GM18505 (cell line): ENCODE measurements around the gene DLG2.

Experiments
- ATAC-seq: cut with Tn5 transposase; IDR thresholded peaks from one replicate; pipeline ENCODE4 v1.9.1; 2021; ENCODE audit not compliant: unreplicated experiment
- POLR2A ChIP-seq: IDR thresholded peaks from 4 replicates; pipeline ENCODE4 v1.6.1; 2011; ENCODE audit warnings: borderline replicate concordance; ENCODE audit not compliant: insufficient read depth, insufficient read length; ENCODE audit errors: extremely low read depth

DLG2 gene

GRCh38 chr11:83717537-83717936 lies 1909.6 kb downstream of the DLG2 start:
- no peak for TF ChIP-seq POLR2A
- no peak for ATAC-seq

DNA sequence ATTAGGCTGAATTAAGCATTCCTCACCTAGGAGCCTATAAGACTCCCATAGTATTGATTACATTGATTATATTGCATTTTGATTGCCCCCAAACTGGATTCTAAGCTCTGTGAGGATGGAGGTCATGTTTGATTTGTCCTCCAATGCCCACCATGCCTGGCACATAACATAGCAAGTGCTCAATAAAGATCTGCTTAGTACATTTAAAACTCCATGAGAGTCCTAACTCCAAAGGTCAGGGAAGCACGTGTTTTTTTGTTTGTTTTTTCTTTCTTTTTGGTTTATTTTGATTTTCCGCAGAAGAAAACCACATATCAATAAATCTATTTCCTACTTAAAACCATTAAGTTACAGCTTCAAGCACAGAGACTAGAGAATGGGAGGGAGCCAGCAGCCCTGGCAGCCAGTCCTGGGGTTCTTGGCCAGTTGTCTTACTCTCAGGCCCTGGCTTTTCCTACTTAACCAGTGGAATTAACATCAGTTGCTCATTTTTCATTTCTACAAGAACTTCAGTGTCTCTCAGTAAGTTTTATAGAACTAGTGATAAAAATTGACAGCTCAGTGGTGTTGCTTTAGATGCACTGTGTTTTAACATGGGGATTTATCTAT lies 1911.1 kb downstream of the DLG2 start:
- no peak for TF ChIP-seq POLR2A
- no peak for ATAC-seq

DNA sequence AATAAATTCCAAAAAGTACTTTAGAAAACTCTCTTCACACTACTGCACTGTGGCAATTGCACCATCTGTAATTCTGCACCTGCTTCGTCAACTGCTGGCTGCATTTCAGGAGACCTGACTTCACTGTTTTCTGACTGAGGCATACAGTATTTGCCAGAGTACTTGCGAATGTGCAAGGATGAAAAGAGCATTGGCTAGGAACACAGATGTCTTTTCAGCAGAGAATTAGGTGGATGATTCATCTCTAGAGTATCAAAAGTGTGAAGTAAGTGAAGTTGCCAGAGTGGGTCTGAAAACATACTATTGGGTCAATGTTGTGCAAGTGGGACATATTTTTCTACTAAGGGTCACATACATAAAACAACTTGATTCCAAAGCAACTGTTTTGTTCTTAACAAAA lies 1913.4 kb downstream of the DLG2 start:
- no peak for TF ChIP-seq POLR2A
- no peak for ATAC-seq

DNA sequence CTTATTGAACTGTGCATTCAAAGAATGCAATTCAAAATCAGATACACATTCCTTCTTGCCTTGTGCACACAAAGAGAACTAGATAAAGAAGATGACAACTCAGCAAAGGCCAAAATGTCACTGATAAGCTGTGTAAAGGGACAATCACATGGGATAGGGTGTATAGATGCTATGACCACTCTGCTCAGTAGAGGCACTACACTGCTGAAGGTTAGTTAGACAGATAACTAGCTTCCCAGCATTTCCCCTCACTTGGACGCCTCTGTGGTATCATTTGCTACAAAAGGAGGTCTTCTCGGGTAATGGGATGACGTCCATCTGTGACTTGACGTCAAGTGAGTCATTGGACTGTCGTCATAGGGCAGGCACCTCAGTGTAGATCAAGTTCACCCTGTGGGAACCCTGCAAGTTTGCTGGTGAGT lies 1916.0 kb downstream of the DLG2 start:
- ATAC-seq = no peak
- no peak for TF ChIP-seq POLR2A

GRCh38 chr11:83709434-83709833 lies 1917.7 kb downstream of the DLG2 start:
- TF ChIP-seq POLR2A = no peak
- ATAC-seq = no peak

GRCh38 chr11:83706566-83706965 lies 1920.6 kb downstream of the DLG2 start:
- ATAC-seq = no peak
- TF ChIP-seq POLR2A = no peak

- no peak for ATAC-seq
- TF ChIP-seq POLR2A = no peak
Observed at GRCh38 chr11:83702796-83703195, 1924.3 kb downstream of the DLG2 start.

DNA sequence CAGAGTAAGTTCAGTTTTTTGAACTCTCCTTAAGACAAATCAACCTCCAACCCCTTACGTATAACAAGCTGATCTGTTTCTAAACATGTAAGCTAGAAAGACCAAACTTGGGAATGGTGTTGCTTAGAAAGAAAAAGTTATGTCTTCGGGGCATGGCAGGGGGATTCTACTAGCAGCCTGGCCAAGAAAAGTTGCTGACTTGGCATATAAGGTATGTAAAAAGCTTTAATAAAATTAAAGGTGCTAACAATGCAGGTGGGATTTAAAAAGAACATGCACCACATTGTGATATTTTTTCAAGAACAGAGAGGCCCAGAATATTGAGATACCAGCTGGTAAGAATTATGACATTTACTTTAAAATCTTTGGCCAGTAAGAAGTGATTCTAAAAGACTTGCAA lies 1929.6 kb downstream of the DLG2 start:
- no peak for TF ChIP-seq POLR2A
- ATAC-seq = no peak

DNA sequence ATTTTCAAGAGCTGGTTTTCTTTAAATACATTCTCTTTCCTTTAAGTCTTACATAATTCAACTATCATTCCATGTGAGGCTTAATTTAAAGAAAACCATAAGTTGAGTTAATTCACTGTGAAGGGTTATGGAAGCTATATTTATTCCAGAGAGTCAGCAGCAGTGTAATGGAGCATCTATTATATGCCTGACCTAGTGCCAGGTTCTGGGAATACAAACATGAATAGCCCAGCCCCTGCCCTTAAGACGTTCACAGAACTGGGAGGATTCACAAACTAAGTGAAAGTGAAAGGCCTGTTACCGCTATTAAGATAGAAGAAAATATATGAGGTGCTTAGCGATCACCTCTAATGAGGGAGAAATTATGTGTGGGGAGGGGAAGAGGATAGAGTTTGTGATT lies 1932.1 kb downstream of the DLG2 start:
- ATAC-seq = no peak

DNA sequence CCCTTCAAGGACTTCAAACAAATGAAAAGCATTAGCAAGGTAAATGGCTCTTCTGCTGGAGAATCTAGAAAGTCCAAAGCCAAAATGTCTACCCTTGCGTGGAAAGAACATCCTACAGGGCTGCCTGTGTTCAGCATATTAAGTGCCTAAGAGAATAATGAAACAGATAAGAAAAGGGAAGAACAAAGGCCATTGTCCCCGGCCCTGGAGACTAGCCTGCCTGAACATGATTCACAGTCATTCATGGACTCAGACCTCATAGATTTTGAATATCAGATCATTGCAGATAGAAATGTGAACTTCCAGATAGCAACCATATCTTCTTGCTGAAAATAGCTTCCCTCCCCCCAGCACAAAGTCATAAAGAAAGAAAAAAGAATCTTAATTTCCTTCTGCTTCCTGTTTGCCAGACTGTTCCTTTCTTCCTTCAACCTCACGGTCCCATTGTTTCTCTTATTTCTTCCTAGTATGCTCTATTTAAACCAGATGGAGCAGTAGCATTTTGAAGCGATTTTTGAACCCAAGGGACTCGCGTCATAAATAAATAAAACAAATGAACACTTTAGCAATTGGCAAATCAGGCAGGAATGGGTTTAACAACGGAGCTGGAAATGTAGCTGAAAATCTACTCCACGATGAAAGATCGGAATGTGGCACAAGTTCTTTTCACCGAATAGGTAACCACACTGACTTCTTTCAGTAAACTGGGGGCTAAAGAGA lies 1932.8 kb downstream of the DLG2 start:
- no peak for TF ChIP-seq POLR2A

More for the DNA sequence above, 1932.1 kb downstream of the DLG2 start:
- TF ChIP-seq POLR2A = no peak

DNA sequence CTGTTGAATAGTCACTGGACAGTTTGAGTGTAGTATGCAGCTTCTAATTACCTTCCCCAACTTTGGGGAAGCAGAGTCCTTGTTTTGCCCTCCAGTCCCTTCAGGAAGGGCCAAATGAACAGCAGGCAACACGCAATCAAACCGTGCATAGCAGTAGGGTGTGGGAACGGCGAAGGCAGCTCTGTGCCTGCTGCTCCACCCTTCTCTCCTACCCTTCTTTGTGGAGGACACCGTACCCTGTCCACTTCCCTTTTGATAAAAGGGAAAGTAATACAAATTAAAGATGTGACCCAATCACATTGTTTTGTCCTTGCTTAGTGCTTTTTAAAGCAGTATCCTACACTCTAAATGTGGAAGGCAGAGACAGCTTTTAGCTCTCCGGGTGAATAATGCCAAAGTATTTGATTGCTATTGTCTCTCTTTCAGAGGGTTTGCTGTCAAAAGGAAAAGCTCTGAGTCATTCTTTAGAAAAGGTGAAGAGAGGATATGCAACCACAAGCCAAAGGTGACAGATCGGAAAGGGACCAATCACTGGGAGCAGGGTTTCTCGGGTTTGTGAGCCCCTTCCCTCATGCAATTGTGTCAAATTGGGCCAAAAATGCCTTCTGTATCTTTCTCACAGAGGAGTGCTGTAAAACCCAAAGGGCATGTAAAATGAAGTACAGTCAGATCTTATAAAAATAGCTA lies 1933.7 kb downstream of the DLG2 start:
- ATAC-seq = no peak

More for the DNA sequence above, 1932.8 kb downstream of the DLG2 start:
- no peak for ATAC-seq

GRCh38 chr11:83692675-83693074 lies 1934.5 kb downstream of the DLG2 start:
- no peak for TF ChIP-seq POLR2A

More for the DNA sequence above, 1933.7 kb downstream of the DLG2 start:
- no peak for TF ChIP-seq POLR2A

DNA sequence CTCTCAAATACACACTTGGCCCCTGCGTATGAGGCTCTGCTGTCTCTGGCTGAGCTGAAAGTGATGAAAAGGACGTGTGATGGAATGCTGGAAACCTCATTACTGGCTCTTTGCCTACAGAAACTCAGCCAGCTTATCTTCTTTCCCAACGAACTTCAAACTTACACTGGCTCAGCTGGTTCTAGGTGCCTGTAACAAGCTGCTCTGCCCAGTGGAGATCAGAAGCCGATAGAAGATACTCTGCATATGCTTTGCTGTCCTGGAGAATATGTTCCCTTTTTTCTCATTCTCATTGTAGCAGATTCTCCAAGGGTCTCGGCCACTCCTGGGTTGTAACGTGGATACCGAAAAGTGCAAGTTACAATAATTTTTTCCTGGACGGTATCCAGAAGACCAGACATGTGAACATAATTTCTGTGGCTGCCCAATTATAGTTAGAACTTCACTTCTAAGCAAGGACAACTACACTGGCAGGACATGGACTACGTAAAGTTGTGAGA lies 1935.6 kb downstream of the DLG2 start:
- no peak for TF ChIP-seq POLR2A
- ATAC-seq = no peak

More at GRCh38 chr11:83692675-83693074, 1934.5 kb downstream of the DLG2 start:
- no peak for ATAC-seq
